ENCODE results near the gene ARPC5. TPM values are rescaled to one million over a fixed set of nuclear protein-coding genes. Genes with fewer than 3 reads are reported as not detected.

Gene ARPC5
- total and polyA plus RNA-seq, 9 of the 15 experiments (the other 6 are each of a cell fraction or from before 2014, with no cell fraction given) = 71.8 to 150 (median 91.6) TPM

DNA sequence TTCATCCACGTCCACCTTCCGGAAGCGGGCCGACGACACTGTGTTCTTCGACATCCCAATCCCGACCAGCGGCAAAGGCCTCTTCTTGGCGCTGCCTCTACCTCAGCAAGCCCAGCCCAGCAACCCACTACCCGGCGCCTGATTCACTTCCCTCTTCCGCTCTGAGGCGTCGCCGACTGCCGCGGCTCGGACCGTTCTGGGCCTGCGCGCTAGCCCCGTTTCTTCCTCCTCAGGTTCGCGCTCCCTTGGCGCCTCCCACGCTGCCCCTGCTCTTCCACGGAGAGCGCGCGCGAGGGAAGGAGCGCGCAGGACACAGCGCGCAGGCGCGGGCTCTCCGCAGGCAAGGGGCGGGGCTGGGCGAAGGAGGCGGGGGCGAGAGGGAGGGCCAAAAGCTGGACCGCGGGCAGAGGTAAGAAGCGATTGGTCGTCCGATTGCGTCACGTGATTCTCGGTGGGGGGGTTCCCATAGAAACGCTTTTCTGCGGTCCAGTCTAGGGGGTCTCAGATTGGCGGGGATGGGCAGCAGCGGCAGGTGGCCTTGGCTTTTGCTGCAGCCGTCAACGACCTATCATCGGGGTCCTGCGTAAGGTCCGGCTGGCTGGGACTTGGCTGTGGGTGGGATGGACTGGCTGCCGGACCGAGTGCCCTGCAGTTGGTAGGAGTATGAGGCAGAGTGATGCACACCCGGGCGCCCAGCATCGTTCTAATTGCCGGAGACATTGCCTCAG lies at the start of gene ARPC5 (continued):
- TF ChIP-seq ZNF740 (CRISPR knock-in tag; IDR thresholded peaks at IDR 0.05) (peak; percentile 98), ZNF740 (tag; IDR thresholded peaks at IDR 0.05) (peak in 1 of 2 experiments; percentile 86; a peak in 2 of 4 replicates), EGR1 (conservative IDR thresholded peaks at IDR 0.05) (peak; percentile 97), RBBP5 (IDR thresholded peaks at IDR 0.05; ENCODE audit: borderline replicate concordance, insufficient read depth, low read length, poor library complexity, severe bottlenecking) (peak; percentile 73), CBX1 (IDR thresholded peaks at IDR 0.05; ENCODE audit: low read depth) (0 out of 2 replicates have a peak, but pooled peaks have one; percentile 17), ZSCAN32 (CRISPR knock-in tag; IDR thresholded peaks at IDR 0.05) (no peak)
- TF ChIP-seq, protein P1, sequence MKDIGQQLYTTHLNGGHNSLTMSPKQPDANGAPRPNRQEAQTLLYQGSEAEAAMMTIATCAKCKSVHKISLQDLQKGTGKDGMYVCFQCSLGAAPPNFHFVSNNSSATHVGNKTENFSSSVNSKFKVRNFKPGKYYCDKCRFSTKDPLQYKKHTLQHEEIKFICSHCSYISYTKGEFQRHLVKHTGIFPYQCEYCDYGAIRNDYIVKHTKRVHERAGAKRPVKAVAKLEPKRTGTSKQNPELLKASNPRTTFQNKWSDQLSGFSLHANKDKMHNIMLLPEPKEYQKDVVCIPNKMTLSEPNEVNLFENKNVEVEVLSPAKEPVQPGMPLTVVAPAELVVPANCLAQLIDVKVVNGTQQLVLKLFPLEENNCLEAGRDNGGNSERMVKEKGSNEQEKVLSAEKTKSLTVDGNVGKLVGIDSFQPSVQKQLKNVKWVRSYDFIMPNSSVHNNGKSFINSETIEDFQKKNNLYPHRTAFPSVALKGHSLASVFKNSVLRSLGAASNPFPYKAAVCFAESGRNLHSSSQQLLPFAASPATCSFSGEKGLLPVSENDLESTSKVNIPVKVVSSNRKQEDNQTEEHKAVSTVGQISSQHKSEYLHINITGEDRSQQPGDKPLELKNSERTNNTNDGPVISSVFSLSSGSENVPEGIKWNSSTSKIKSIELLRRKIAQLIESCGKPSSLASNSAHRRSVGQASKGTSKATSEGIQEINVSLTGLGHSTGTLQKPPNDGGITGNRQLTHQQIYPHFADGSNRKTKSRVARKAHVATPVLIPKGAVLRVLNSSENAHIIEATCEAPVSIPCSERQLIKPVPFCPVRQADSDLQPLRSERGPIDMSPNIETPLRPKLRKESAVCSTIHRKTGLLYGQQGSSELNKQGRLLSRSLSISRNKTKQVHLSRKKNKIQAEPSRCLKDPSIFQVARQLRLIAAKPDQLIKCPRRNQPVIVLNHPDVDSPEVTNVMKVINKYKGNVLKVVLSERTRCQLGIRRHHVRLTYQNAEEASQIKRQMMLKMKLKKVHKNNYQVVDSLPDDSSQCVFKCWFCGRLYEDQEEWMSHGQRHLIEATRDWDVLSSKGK (CRISPR knock-in tag; IDR thresholded peaks at IDR 0.05) = no peak
- TF ChIP-seq, protein P2, sequence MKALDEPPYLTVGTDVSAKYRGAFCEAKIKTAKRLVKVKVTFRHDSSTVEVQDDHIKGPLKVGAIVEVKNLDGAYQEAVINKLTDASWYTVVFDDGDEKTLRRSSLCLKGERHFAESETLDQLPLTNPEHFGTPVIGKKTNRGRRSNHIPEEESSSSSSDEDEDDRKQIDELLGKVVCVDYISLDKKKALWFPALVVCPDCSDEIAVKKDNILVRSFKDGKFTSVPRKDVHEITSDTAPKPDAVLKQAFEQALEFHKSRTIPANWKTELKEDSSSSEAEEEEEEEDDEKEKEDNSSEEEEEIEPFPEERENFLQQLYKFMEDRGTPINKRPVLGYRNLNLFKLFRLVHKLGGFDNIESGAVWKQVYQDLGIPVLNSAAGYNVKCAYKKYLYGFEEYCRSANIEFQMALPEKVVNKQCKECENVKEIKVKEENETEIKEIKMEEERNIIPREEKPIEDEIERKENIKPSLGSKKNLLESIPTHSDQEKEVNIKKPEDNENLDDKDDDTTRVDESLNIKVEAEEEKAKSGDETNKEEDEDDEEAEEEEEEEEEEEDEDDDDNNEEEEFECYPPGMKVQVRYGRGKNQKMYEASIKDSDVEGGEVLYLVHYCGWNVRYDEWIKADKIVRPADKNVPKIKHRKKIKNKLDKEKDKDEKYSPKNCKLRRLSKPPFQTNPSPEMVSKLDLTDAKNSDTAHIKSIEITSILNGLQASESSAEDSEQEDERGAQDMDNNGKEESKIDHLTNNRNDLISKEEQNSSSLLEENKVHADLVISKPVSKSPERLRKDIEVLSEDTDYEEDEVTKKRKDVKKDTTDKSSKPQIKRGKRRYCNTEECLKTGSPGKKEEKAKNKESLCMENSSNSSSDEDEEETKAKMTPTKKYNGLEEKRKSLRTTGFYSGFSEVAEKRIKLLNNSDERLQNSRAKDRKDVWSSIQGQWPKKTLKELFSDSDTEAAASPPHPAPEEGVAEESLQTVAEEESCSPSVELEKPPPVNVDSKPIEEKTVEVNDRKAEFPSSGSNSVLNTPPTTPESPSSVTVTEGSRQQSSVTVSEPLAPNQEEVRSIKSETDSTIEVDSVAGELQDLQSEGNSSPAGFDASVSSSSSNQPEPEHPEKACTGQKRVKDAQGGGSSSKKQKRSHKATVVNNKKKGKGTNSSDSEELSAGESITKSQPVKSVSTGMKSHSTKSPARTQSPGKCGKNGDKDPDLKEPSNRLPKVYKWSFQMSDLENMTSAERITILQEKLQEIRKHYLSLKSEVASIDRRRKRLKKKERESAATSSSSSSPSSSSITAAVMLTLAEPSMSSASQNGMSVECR (CRISPR knock-in tag; IDR thresholded peaks at IDR 0.05) = peak; percentile 31; the same call in 1 of the 2 replicates

All from K562 (cell line).